ENCODE results near the gene NDUFS4. TPM values are rescaled to one million over a fixed set of nuclear protein-coding genes. Genes with fewer than 3 reads are reported as not detected.

NDUFS4 gene
- total RNA-seq, 4 donors from 2014 or later, result 64.5 to 77.8 (median 67.5) TPM

DNA sequence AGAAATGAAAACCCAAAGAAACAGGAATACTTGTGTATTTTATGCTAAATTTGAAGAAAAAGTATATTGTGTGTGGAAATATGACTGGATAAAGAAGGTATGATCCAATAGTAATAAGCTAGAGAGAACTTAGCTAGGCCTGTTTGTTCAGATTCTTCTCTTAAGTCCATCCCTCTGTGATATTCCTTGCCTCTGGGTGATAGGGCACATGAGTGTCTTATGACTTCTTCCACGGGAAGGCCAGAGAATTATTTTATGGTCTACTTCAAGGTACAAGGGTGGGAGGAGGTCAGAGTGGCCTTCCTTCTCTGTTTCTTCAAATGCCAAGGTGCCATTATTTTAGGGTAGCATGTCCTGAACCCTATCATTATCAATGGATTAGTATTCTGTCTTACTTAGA is 113.7 kb downstream of the NDUFS4 start:
- no peak for TF ChIP-seq CTCF (IDR thresholded peaks at IDR 0.05)
- TF ChIP-seq POLR2AphosphoS5 (IDR thresholded peaks at IDR 0.05), result no peak
- TF ChIP-seq POLR2A (IDR thresholded peaks at IDR 0.05), result no peak
- TF ChIP-seq EP300 (IDR thresholded peaks at IDR 0.05), result no peak

DNA sequence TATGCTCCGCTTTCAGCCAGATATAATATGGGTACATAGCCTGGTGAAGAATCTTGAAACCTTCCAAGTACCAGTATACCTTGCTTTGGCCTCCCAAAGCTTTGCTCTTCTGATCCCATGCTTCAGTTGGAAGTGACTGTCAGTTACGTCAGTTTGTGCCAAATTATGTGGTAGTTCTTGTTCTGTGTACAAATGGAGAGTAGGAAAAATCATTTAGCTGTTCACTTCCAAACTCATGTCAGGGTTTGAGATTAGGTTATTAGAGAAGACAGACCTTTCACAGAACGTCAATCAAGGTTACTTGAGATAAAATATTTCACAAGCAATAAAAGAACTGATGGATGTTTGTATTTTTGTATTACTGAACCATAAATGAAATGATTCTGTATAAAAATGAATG is 117.2 kb downstream of the NDUFS4 start:
- no peaks in the 10 kb centered on the region for H3K4me1 ChIP-seq
- H3K36me3 ChIP-seq, result peaks cover 5% of the 10 kb centered on the region
- H3K27me3 ChIP-seq, result no peaks in the 10 kb centered on the region
- DNase-seq (ENCODE audit: low spot score in 2 of 2), result no peak
- H3K27ac ChIP-seq, result no peak overlapping the region
- 87% methylated on average over 3 of the region's 3 CpGs for WGBS
- H3K4me3 ChIP-seq, result no peak overlapping the region
- no peaks in the 10 kb centered on the region for H3K9me3 ChIP-seq
- TF ChIP-seq EP300 (IDR thresholded peaks at IDR 0.05) (no peak), CTCF (IDR thresholded peaks at IDR 0.05) (no peak), POLR2AphosphoS5 (IDR thresholded peaks at IDR 0.05) (no peak), POLR2A (IDR thresholded peaks at IDR 0.05) (no peak)

More for the DNA sequence above, 113.7 kb downstream of the NDUFS4 start:
- no peaks in the 10 kb centered on the region for H3K4me1 ChIP-seq
- H3K27me3 ChIP-seq, result no peaks in the 10 kb centered on the region
- H3K4me3 ChIP-seq, result no peak overlapping the region
- 83% methylated on average over 1 of the region's 1 CpG for WGBS
- no peak for DNase-seq (ENCODE audit: low spot score in 2 of 2)
- no peak overlapping the region for H3K27ac ChIP-seq
- H3K9me3 ChIP-seq, result no peaks in the 10 kb centered on the region
- H3K36me3 ChIP-seq, result no peaks in the 10 kb centered on the region

GRCh38 chr5:53678981-53679660 is 118.7 kb downstream of the NDUFS4 start:
- H3K36me3 ChIP-seq, result peaks cover 18% of the 10 kb centered on the region
- no peaks in the 10 kb centered on the region for H3K9me3 ChIP-seq
- H3K27ac ChIP-seq, result no peak overlapping the region
- no peak for TF ChIP-seq CTCF (IDR thresholded peaks at IDR 0.05)
- no peaks in the 10 kb centered on the region for H3K4me1 ChIP-seq
- H3K4me3 ChIP-seq, result no peak overlapping the region
- WGBS, result 80% methylated on average over 3 of the region's 3 CpGs
- DNase-seq (ENCODE audit: low spot score in 2 of 2), result no peak
- H3K27me3 ChIP-seq, result no peaks in the 10 kb centered on the region

- Histone ChIP-seq H3K4me3 (no peak overlapping the region), H3K9me3 (peaks cover 3% of the 10 kb centered on the region), H3K4me1 (no peaks in the 10 kb centered on the region), H3K27me3 (no peaks in the 10 kb centered on the region), H3K36me3 (peaks cover 23% of the 10 kb centered on the region), H3K27ac (no peak overlapping the region)
- whole genome bisulfite sequencing, result 97% methylated on average over 1 of the region's 1 CpG
- no peak for DNase-seq (ENCODE audit: low spot score in 2 of 2)
- TF ChIP-seq CTCF (IDR thresholded peaks at IDR 0.05), result no peak
- TF ChIP-seq POLR2AphosphoS5 (IDR thresholded peaks at IDR 0.05), result no peak
- no peak for TF ChIP-seq EP300 (IDR thresholded peaks at IDR 0.05)
- no peak for TF ChIP-seq POLR2A (IDR thresholded peaks at IDR 0.05)
Measured at GRCh38 chr5:53681079-53681478, 120.6 kb downstream of the NDUFS4 start.

GRCh38 chr5:53691014-53691413 is 130.6 kb downstream of the NDUFS4 start:
- Histone ChIP-seq H3K4me1 (no peaks in the 10 kb centered on the region), H3K36me3 (peaks cover 3% of the 10 kb centered on the region), H3K9me3 (peaks cover 48% of the 10 kb centered on the region), H3K4me3 (no peak overlapping the region), H3K27me3 (no peaks in the 10 kb centered on the region), H3K27ac (no peak overlapping the region)
- DNase-seq (ENCODE audit: low spot score in 2 of 2), result no peak
- TF ChIP-seq CTCF (IDR thresholded peaks at IDR 0.05) (no peak), POLR2A (IDR thresholded peaks at IDR 0.05) (no peak), POLR2AphosphoS5 (IDR thresholded peaks at IDR 0.05) (no peak), EP300 (IDR thresholded peaks at IDR 0.05) (no peak)

All from suprapubic skin (tissue), 4 donors.